ENCODE data around the gene B3GAT3. TPM values are rescaled to one million over a fixed set of nuclear protein-coding genes. Genes with fewer than 3 reads are reported as not detected.
A peak's percentile ranks its signal among the peaks of the same experiment; 100 is the strongest.

B3GAT3 gene
- total and polyA plus RNA-seq, 10 donors = 25.2 to 65.7 (median 39.8) TPM

- H3K36me3 ChIP-seq = peaks cover 0 to 70% (median 34%) of the 10 kb centered on the region in 6 donors
- TF ChIP-seq CTCF (IDR thresholded peaks at IDR 0.05 in 8 of 11, conservative IDR thresholded peaks at IDR 0.05 in 3 of 11) = no peak
- TF ChIP-seq POLR2AphosphoS5 (IDR thresholded peaks at IDR 0.05) = no peak
- no peak for TF ChIP-seq POLR2A (IDR thresholded peaks at IDR 0.05)
- H3K27ac ChIP-seq = peak overlapping the region in 6 of 8 donors; percentile 26 to 99 (median 97)
- H3K27me3 ChIP-seq (replicated peaks in 1 of 7) = no peaks in the 10 kb centered on the region
- H3K4me3 ChIP-seq = peak overlapping the region in 2 of 8 donors; percentile 77 to 86
- 80 to 90% (median 86%) methylated on average over 6 of the region's 6 CpGs for WGBS, 5 donors
- intact Hi-C loops (cut with DNase I; ENCODE audit: low total_unique reads) = no loop called here
- no peak for DNase-seq
- no peaks in the 10 kb centered on the region for H3K9me3 ChIP-seq
- H3K4me1 ChIP-seq = peaks cover 16 to 91% (median 57%) of the 10 kb centered on the region in 6 donors
Measured at GRCh38 chr11:62610403-62610802, 11.4 kb downstream of the B3GAT3 start.

GRCh38 chr11:62608776-62609175 lies 13.0 kb downstream of the B3GAT3 start:
- TF ChIP-seq CTCF (IDR thresholded peaks at IDR 0.05 in 8 of 11, conservative IDR thresholded peaks at IDR 0.05 in 3 of 11) (no peak), POLR2AphosphoS5 (IDR thresholded peaks at IDR 0.05) (no peak), POLR2A (IDR thresholded peaks at IDR 0.05) (no peak)
- no peak overlapping the region for H3K4me3 ChIP-seq
- intact Hi-C loops (cut with DNase I; ENCODE audit: low total_unique reads) = no loop called here
- H3K36me3 ChIP-seq = peaks cover 0 to 73% (median 40%) of the 10 kb centered on the region in 6 donors
- 91 to 95% (median 95%) methylated on average over 12 of the region's 12 CpGs for WGBS, 5 donors
- H3K4me1 ChIP-seq = peaks cover 16 to 85% (median 54%) of the 10 kb centered on the region in 6 donors
- no peaks in the 10 kb centered on the region for H3K27me3 ChIP-seq (replicated peaks in 1 of 7)
- DNase-seq = no peak
- no peak overlapping the region for H3K27ac ChIP-seq
- H3K9me3 ChIP-seq = no peaks in the 10 kb centered on the region

GRCh38 chr11:62607714-62608113 lies 14.1 kb downstream of the B3GAT3 start:
- intact Hi-C loops (cut with DNase I; ENCODE audit: low total_unique reads) = no loop called here
- WGBS, 5 donors = 60 to 100% (median 68%) methylated on average over 2 to 4 of the region's 4 CpGs
- no peak for DNase-seq
- peaks cover 0 to 84% (median 40%) of the 10 kb centered on the region in 6 donors for H3K36me3 ChIP-seq
- H3K4me1 ChIP-seq = peaks cover 19 to 85% (median 50%) of the 10 kb centered on the region in 6 donors
- H3K27ac ChIP-seq = peak overlapping the region in 1 of 8 donors; percentile 9
- no peak overlapping the region for H3K4me3 ChIP-seq
- H3K9me3 ChIP-seq = no peaks in the 10 kb centered on the region
- TF ChIP-seq CTCF (IDR thresholded peaks at IDR 0.05 in 8 of 11, conservative IDR thresholded peaks at IDR 0.05 in 3 of 11) = no peak
- TF ChIP-seq POLR2AphosphoS5 (IDR thresholded peaks at IDR 0.05) = no peak
- no peak for TF ChIP-seq POLR2A (IDR thresholded peaks at IDR 0.05)
- H3K27me3 ChIP-seq (replicated peaks in 1 of 7) = no peaks in the 10 kb centered on the region

GRCh38 chr11:62605902-62606301 lies 15.9 kb downstream of the B3GAT3 start:
- H3K27ac ChIP-seq = no peak overlapping the region
- no peak for DNase-seq
- peaks cover 0 to 85% (median 38%) of the 10 kb centered on the region in 6 donors for H3K36me3 ChIP-seq
- H3K4me1 ChIP-seq = peaks cover 13 to 81% (median 45%) of the 10 kb centered on the region in 6 donors
- TF ChIP-seq POLR2AphosphoS5 (IDR thresholded peaks at IDR 0.05) (no peak), POLR2A (IDR thresholded peaks at IDR 0.05) (no peak), CTCF (IDR thresholded peaks at IDR 0.05 in 8 of 11, conservative IDR thresholded peaks at IDR 0.05 in 3 of 11) (no peak)
- no peaks in the 10 kb centered on the region for H3K9me3 ChIP-seq
- WGBS, 5 donors = 93 to 98% (median 96%) methylated on average over 15 of the region's 15 CpGs
- H3K4me3 ChIP-seq = no peak overlapping the region
- no peaks in the 10 kb centered on the region for H3K27me3 ChIP-seq (replicated peaks in 1 of 7)
- intact Hi-C loops (cut with DNase I; ENCODE audit: low total_unique reads) = no loop called here
